ENCODE results near the gene PGAM5.
"Not testable (repeated sequence)": the region's sequence is repeated elsewhere in the genome, so short reads cannot be mapped to it uniquely, and the experiment has no call there.

The PGAM5 gene

DNA sequence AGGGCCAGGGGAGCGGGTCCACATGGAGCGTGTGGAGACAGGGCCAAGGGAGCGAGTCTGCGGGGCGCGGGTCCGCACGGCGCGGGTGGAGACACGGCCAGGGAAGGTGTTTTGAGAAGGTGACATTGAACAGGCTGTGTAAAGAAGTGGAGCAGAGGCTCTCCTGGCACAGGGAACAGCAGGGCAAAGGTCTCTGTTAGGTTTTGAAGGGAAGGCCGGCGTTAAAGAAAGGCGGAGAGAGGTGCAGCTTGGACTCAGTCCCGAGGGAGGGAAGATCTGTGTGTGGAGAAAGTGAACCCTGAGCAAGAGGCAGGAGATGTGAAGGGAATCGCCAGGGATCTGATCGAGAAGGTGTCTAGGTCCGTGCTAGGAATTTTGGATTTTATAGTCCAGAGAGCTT lies 21.4 kb upstream of the PGAM5 start:
- DNase-seq: no peak

DNA sequence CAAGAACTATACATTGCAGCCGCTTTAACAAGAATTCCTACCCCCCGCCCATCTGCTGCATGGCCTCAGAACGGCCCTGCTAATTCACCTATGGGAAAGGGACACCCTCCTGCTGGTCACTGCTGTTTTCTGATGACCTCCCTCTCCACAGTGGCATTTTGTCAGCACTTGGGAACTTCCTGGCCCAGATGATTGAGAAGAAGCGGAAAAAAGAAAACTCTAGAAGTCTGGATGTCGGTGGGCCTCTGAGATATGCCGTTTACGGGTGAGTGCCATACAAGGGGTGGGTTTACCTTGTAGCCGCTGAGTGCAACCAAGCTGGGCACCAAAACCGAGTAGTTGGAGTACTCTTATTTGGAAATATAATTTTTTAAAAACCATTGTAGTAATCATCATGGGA lies 20.5 kb upstream of the PGAM5 start:
- no peak for DNase-seq

DNA sequence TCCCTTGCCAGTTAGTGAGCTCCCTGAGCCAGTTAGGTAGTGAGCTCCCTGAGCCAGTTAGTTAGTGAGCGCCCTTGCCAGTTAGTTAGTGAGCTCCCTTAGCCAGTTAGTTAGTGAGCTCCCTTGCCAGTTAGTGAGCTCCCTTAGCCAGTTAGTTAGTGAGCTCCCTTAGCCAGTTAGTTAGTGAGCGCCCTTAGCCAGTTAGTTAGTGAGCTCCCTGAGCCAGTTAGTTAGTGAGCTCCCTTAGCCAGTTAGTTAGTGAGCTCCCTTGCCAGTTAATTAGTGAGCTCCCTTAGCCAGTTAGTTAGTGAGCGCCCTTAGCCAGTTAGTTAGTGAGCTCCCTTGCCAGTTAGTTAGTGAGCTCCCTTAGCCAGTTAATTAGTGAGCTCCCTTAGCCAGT lies 18.6 kb upstream of the PGAM5 start:
- DNase-seq: not testable (repeated sequence)

- DNase-seq: not testable (repeated sequence)
Observed at GRCh38 chr12:132694888-132695287, 15.8 kb upstream of the PGAM5 start.

DNA sequence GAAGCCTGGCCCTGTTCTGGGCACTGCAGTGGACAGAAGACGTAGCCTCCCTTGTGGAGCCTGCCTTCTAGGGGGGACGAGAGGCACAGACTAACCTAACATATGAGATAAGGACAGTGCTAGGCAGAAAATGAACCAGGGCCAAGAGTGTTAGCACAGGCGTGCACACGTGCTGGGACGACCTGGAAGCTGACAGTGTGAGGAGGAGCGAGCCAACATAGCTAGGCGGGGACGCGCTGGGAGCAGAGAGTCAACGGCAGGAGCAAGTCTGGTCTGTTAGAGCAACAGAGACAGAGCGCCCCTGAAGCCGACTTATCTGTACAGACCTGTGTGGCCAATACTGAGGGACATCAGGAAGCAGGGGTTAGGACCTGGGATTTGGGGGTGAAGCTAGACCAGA lies 15.2 kb upstream of the PGAM5 start:
- no peak for DNase-seq

GRCh38 chr12:132698341-132698740 lies 12.3 kb upstream of the PGAM5 start:
- no peak for DNase-seq

GRCh38 chr12:132700212-132700822 lies 10.3 kb upstream of the PGAM5 start:
- DNase-seq: no peak

- DNase-seq: no peak
Observed at GRCh38 chr12:132702640-132703039, 8.0 kb upstream of the PGAM5 start.

DNA sequence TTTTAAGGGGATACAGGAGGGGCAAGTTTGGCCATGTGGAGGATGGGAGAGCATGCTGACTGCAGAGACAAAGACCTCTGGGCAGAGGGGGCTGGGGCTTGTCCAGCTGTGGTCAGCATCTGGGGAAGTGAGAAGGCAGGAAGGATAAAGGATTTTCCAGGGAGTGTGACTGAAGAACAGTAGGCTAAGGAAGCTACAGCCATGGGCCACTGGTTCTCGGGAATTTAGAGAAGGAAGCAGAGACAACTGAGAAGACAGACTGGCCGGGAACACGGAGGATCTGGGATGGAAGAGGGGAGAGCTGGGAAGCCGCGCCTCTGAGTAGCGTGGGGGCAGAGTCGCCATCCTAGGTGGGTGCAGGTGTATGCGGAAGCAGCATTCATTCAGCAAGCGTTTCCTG lies 7.0 kb upstream of the PGAM5 start:
- no peak for DNase-seq

DNA sequence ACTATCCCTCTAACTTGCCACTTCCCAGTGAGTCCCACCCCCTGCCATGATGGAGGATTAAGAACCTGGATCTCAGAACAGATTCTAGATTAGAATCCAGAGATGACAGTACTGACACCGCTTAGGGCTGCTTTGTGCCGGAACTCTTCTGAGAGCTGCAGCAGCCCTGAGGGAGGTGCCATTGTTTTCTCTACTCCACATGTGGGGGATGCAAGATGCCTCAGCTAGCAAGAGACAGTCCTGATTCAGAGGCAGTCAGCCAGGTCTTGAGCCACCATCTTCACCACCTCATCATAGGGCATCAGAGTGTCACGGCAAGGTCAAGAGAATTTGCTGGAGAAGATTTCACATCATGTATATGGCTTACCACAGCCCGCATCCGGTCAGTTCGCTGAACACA lies 3.4 kb upstream of the PGAM5 start:
- DNase-seq: no peak

- no peak for DNase-seq
Observed at GRCh38 chr12:132708150-132708549, 2.5 kb upstream of the PGAM5 start.

DNA sequence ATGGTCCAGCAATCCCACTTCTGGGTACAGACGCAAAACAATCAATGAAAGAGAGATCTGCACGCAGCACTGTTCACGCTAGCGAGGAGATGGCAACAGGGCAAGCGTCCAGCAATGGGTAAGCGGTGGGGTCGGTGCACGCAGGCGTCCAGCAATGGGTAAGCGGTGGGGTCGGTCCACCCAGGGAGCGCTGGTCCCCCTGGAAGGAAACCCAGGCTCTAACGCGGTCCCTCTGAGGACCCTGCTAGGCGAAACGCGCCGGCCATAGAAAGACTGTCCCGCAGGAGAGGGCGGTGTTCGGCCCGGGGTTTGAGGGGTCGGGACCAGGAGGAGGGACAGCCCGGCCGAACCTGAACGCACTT lies 618 bp upstream of the PGAM5 start:
- DNase-seq: peak in 1 of 2 donors; percentile 3

DNA sequence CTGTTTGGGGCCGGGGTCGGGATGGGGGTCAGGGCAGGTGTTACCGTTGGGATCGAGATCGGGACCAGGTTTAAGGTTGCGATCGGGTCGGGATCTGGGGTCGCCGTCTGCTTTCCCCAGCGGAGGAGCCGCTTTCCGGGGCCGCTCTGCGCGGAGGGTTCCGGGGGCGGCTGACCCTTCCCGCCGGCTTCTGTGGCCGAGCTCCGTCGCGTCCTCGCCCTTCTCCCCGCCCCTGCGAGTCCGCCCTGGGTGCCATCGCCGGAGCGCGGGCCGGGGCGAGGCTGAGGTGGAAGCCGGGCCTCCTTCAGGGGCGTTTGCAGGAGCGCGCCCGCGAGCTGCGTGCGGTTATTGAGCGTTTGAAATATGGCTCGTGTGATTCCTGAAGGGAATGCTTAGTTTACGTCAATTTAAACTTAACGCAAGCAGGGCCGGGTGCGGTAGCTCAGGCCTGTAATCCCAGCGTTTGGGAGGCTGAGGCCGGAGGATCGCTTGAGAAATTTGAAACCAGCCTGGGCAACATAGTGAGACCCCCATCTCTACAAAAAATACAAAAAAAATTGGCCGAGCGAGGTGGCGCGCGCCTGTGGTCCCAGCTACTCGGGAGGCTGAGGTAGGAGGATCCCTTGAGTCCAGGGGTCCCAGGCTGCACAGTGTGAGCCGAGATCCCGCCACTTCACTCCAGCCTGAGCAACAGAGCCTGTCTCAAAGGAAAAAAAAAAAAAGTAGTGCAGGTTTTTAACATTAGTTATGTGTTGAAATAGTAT lies 620 bp downstream of the PGAM5 start:
- DNase-seq: peak in 1 of 2 donors; percentile 5

- DNase-seq: no peak
Observed at GRCh38 chr12:132713123-132713522, 2.5 kb downstream of the PGAM5 start.

GRCh38 chr12:132715874-132716273 lies 5.2 kb downstream of the PGAM5 start:
- DNase-seq: no peak

- DNase-seq: no peak
Observed at GRCh38 chr12:132716356-132716755, 5.7 kb downstream of the PGAM5 start.

- no peak for DNase-seq
Observed at GRCh38 chr12:132717011-132717410, 6.4 kb downstream of the PGAM5 start.

DNA sequence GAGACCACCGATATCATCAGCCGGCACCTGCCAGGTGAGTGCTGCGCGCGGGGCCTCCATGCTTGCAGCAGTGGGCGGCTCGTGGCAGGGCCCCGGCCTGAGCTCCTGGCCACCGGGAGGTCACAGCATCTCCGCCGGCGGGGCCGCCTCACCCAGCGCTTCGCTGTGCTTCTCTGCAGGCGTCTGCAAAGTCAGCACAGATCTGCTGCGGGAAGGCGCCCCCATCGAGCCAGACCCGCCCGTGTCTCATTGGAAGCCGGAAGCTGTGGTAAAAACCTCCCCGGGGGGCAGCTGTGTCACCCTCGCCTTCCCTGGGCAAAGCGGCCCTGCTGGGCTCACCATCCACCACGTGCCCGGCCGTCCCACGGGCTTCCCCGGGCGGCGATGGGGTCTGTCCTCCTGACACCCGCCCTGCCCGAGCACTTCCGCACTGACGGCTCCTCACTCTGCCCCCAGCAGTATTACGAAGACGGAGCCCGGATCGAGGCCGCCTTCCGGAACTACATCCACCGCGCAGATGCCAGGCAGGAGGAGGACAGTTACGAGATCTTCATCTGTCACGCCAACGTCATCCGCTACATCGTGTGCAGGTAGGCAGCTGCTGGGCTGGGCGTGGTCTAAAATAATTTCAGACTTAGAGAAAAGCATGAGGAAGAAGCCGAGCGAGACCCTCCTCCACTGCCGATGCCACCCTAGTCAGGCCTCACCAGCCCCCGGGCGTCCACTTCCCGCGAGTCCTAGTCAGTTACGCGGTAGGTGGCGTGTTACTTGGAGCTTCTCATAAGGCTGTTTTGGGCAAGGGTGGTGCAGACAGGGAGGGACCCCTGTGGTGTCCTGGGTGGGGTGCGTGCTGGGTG lies 7.1 kb downstream of the PGAM5 start:
- DNase-seq: no peak

- no peak for DNase-seq
Observed at GRCh38 chr12:132718644-132719043, 8.0 kb downstream of the PGAM5 start.

DNA sequence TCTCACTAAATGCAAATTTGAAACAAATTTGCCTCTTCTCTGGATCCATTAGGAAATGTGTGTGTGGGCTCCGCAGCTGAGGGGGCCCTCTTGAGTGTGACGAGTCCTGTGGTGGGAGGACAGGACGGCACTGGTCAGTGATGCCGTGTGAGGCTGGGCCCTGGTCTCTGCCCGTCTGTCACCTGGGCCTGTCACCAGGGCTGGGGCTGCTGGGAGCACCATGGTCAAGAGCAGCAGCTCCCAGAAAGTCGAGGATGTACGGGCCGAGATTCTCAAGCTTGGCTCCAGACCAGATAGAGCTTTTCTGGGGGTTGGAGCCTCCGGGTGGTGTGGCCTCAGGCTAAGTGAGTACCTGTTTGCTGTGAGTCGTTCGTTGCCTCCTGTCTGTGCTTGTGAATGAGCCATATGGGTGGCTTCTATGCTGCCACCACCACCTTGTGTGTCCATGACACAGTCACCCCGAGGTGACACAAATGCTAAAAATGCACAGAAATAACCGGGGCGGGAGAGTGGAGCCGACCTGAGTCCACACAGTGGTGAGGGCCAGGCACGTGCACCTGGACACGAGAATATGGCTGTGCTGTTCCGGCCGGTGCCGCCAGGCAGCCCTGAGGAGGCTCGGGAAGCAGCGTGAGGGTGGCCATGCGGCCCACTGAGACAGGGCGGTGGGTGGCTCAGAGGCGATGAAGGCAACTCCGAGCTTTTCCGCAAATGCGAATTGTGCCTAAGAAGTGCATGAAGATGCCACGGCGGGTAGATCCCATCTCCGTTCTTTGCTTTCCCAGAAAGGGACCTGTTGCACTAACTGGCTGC lies 8.7 kb downstream of the PGAM5 start:
- DNase-seq: no peak

DNA sequence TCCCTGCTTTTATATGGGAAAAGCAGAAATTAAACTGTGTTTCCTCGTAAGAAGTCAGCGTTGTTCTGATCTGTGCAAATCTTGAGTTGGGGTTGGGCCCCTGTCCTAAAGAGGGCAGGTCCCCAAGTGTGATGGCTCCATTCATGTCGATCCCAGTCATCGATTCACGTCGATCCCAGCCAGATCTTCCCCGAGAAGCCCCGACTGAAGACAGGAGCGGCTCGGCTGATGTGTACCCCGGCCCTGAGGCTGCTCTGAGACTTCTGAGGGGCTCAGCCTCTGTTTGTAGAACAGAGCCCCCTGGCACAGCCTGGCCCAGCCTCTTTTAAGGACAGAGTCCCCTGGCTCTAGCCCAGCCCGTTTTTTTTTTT lies 9.3 kb downstream of the PGAM5 start:
- DNase-seq: no peak

DNA sequence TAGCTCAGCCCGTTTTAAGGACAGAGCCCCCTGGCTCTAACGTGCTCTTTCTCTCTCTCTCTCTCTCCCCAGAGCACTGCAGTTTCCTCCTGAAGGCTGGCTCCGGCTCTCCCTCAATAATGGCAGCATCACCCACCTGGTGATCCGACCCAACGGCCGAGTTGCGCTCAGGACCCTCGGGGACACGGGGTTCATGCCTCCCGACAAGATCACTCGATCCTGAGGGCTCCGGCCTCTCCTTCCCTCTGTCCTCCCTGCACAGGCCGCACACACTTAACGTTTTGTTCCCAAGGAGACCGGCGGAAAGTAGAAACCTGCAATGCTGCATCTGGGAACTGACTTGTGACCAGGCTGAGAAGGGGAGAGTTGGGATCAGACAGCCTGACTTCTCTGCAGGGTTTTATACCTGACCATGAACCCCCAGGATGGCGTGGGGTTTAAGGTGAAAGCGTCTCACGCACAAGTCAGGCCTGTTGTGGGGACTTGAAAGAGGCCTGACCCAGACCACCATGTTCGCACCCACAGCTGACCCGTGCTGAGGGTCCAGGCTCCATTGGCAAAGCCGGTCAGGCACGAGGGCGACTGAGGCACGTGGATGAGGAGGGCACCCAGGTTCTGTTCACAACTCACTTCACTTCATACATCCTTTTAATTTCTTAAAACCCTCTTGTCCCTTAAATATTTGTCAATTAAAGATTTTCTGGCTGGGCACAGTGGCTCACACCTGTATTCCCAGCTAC lies 10.1 kb downstream of the PGAM5 start:
- DNase-seq: no peak

All from CD4-positive, alpha-beta T cell treated with Interleukin-1 beta for 1 hour (primary cell).